Activated naive CD4-positive, alpha-beta T cell treated with anti-CD3 and anti-CD28 coated beads, Interleukin-2, amount 50 U/mL, for 24 hours (primary cell): ENCODE results near the gene LIMD2.

Experiments used
- H3K27ac Mint-ChIP-seq: one replicate; pipeline ENCODE4 v1.8.0; 2021; ENCODE audit warnings: mild to moderate bottlenecking, mixed read lengths
- H3K27me3 Mint-ChIP-seq: one replicate; pipeline ENCODE4 v1.8.0; 2021; ENCODE audit warnings: mixed read lengths
- H3K36me3 Mint-ChIP-seq: one replicate; pipeline ENCODE4 v1.8.0; 2021; ENCODE audit warnings: mixed read lengths
- H3K4me1 Mint-ChIP-seq: one replicate; pipeline ENCODE4 v1.8.0; 2021; ENCODE audit warnings: mixed read lengths
- H3K4me3 Mint-ChIP-seq: one replicate; pipeline ENCODE4 v1.8.0; 2021; ENCODE audit warnings: mild to moderate bottlenecking, mixed read lengths
- H3K9me3 Mint-ChIP-seq: one replicate; pipeline ENCODE4 v1.8.0; 2021; ENCODE audit warnings: mixed read lengths

LIMD2 gene

GRCh38 chr17:63675607-63676546, 24.0 kb downstream of the LIMD2 start:
- Mint-ChIP-seq H3K36me3 (peaks cover under 1% of the 10 kb centered on the region), H3K9me3 (no peaks in the 10 kb centered on the region), H3K4me1 (peaks cover 37% of the 10 kb centered on the region), H3K4me3 (no peak overlapping the region), H3K27me3 (no peaks in the 10 kb centered on the region), H3K27ac (peak overlapping the region; percentile 67)

- no peak overlapping the region for H3K27ac Mint-ChIP-seq
- no peaks in the 10 kb centered on the region for H3K9me3 Mint-ChIP-seq
- H3K27me3 Mint-ChIP-seq = no peaks in the 10 kb centered on the region
- no peak overlapping the region for H3K4me3 Mint-ChIP-seq
- peaks cover 36% of the 10 kb centered on the region for H3K4me1 Mint-ChIP-seq
- H3K36me3 Mint-ChIP-seq = peaks cover 2% of the 10 kb centered on the region
Measured at GRCh38 chr17:63675231-63675606, 24.7 kb downstream of the LIMD2 start.

GRCh38 chr17:63672856-63673255, 27.1 kb downstream of the LIMD2 start:
- Mint-ChIP-seq H3K27ac (peak overlapping the region; percentile 46), H3K36me3 (peaks cover 8% of the 10 kb centered on the region), H3K4me1 (peaks cover 33% of the 10 kb centered on the region), H3K27me3 (no peaks in the 10 kb centered on the region), H3K9me3 (no peaks in the 10 kb centered on the region), H3K4me3 (no peak overlapping the region)

- H3K36me3 Mint-ChIP-seq = peaks cover 15% of the 10 kb centered on the region
- no peak overlapping the region for H3K27ac Mint-ChIP-seq
- H3K9me3 Mint-ChIP-seq = no peaks in the 10 kb centered on the region
- H3K4me3 Mint-ChIP-seq = no peak overlapping the region
- H3K4me1 Mint-ChIP-seq = peaks cover 18% of the 10 kb centered on the region
- H3K27me3 Mint-ChIP-seq = no peaks in the 10 kb centered on the region
Measured at GRCh38 chr17:63665527-63666214, 34.3 kb downstream of the LIMD2 start.

- Mint-ChIP-seq H3K36me3 (peaks cover 12% of the 10 kb centered on the region), H3K27ac (no peak overlapping the region), H3K27me3 (no peaks in the 10 kb centered on the region), H3K4me1 (peaks cover 10% of the 10 kb centered on the region), H3K4me3 (no peak overlapping the region), H3K9me3 (no peaks in the 10 kb centered on the region)
Measured at GRCh38 chr17:63659850-63660249, 40.1 kb downstream of the LIMD2 start.

GRCh38 chr17:63658366-63658765, 41.6 kb downstream of the LIMD2 start:
- peaks cover 3% of the 10 kb centered on the region for H3K4me1 Mint-ChIP-seq
- no peak overlapping the region for H3K27ac Mint-ChIP-seq
- H3K36me3 Mint-ChIP-seq = peaks cover 11% of the 10 kb centered on the region
- H3K27me3 Mint-ChIP-seq = no peaks in the 10 kb centered on the region
- H3K4me3 Mint-ChIP-seq = no peak overlapping the region
- H3K9me3 Mint-ChIP-seq = no peaks in the 10 kb centered on the region

- H3K36me3 Mint-ChIP-seq = peaks cover 11% of the 10 kb centered on the region
- H3K9me3 Mint-ChIP-seq = no peaks in the 10 kb centered on the region
- peak overlapping the region; percentile 30 for H3K27ac Mint-ChIP-seq
- no peaks in the 10 kb centered on the region for H3K27me3 Mint-ChIP-seq
- H3K4me3 Mint-ChIP-seq = no peak overlapping the region
- peaks cover 3% of the 10 kb centered on the region for H3K4me1 Mint-ChIP-seq
Measured at GRCh38 chr17:63657786-63658185, 42.1 kb downstream of the LIMD2 start.

GRCh38 chr17:63653050-63653449, 46.9 kb downstream of the LIMD2 start:
- H3K4me3 Mint-ChIP-seq = no peak overlapping the region
- H3K27ac Mint-ChIP-seq = no peak overlapping the region
- no peaks in the 10 kb centered on the region for H3K9me3 Mint-ChIP-seq
- no peaks in the 10 kb centered on the region for H3K27me3 Mint-ChIP-seq
- peaks cover 7% of the 10 kb centered on the region for H3K4me1 Mint-ChIP-seq
- peaks cover 8% of the 10 kb centered on the region for H3K36me3 Mint-ChIP-seq

GRCh38 chr17:63652106-63652505, 47.8 kb downstream of the LIMD2 start:
- Mint-ChIP-seq H3K27ac (peak overlapping the region; percentile 48), H3K9me3 (no peaks in the 10 kb centered on the region), H3K27me3 (no peaks in the 10 kb centered on the region), H3K4me3 (no peak overlapping the region), H3K36me3 (peaks cover 7% of the 10 kb centered on the region), H3K4me1 (peaks cover 7% of the 10 kb centered on the region)

GRCh38 chr17:63649813-63650212, 50.1 kb downstream of the LIMD2 start:
- H3K27ac Mint-ChIP-seq = no peak overlapping the region
- peaks cover 9% of the 10 kb centered on the region for H3K4me1 Mint-ChIP-seq
- no peak overlapping the region for H3K4me3 Mint-ChIP-seq
- peaks cover 10% of the 10 kb centered on the region for H3K36me3 Mint-ChIP-seq
- H3K27me3 Mint-ChIP-seq = no peaks in the 10 kb centered on the region
- no peaks in the 10 kb centered on the region for H3K9me3 Mint-ChIP-seq

GRCh38 chr17:63647936-63648335, 52.0 kb downstream of the LIMD2 start:
- no peak overlapping the region for H3K4me3 Mint-ChIP-seq
- peaks cover 6% of the 10 kb centered on the region for H3K36me3 Mint-ChIP-seq

GRCh38 chr17:63647065-63647725, 52.7 kb downstream of the LIMD2 start:
- Mint-ChIP-seq H3K27me3 (no peaks in the 10 kb centered on the region), H3K4me1 (peaks cover 12% of the 10 kb centered on the region), H3K4me3 (no peak overlapping the region), H3K9me3 (no peaks in the 10 kb centered on the region), H3K36me3 (peaks cover 6% of the 10 kb centered on the region), H3K27ac (no peak overlapping the region)

More at GRCh38 chr17:63647936-63648335, 52.0 kb downstream of the LIMD2 start:
- no peaks in the 10 kb centered on the region for H3K9me3 Mint-ChIP-seq
- no peak overlapping the region for H3K27ac Mint-ChIP-seq
- H3K27me3 Mint-ChIP-seq = no peaks in the 10 kb centered on the region
- H3K4me1 Mint-ChIP-seq = peaks cover 12% of the 10 kb centered on the region

GRCh38 chr17:63646488-63646806, 53.5 kb downstream of the LIMD2 start:
- H3K9me3 Mint-ChIP-seq = no peaks in the 10 kb centered on the region
- H3K4me3 Mint-ChIP-seq = no peak overlapping the region
- no peaks in the 10 kb centered on the region for H3K27me3 Mint-ChIP-seq
- peak overlapping the region; percentile 9 for H3K27ac Mint-ChIP-seq
- H3K4me1 Mint-ChIP-seq = peaks cover 12% of the 10 kb centered on the region
- H3K36me3 Mint-ChIP-seq = peaks cover 5% of the 10 kb centered on the region
